ENCODE data around the gene CRACDL. TPM values are rescaled to one million over a fixed set of nuclear protein-coding genes. Genes with fewer than 3 reads are reported as not detected.
A peak's percentile ranks its signal among the peaks of the same experiment; 100 is the strongest.

CRACDL gene
- total RNA-seq, 1 donor: not detected

DNA sequence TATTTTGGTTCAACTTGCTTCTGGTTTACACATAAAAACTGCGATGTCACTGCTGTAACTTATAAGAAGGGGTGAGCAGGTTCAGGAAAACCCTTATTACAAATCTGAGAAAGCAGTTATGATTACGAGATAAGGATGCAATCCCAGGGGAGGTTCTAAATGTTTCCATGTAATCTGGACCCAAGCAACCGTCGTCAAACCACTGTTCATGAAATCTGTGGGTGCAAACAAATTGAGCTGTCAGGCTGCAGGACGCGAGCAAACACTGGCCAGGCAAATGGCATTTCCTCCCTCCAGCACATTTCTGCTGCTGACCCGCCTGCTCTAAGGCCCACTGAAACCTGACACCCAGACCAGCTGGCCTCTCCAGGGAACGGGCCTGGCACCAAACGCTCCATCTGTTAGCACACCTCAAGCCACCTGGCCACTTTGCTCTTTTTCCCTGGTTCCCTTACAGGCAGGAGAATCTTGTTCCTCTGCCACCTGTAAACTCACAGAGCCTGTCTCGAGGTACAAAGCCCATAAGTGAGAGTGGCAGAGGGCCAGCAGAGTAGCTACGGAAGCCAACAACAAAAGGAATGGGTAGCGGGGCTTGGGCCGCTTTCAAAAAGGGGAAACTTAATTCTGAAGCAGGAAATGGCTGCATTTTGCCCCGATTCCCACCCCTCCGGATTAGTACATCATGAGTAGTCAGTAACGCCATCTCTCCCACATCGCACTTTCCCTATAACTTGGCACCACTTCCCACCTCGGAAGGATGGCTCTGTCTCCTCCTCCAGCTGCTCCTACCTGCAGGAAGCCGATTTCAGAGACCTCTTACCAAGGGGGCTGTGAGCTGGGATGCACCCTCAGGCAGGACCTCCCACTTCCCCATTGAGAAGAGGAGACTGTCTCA lies 26.5 kb downstream of the CRACDL start:
- Histone ChIP-seq H3K79me2 (ENCODE audit: insufficient read depth, low read length) (no peaks in the 10 kb centered on the region), H3K4me2 (ENCODE audit: insufficient read depth, low read length) (peak overlapping the region; percentile 67), H3K9me3 (ENCODE audit: low read depth, low read length) (no peaks in the 10 kb centered on the region), H4K20me1 (ENCODE audit: insufficient read depth, low read length) (peaks cover 3% of the 10 kb centered on the region), H3K4me3 (ENCODE audit: insufficient read depth, low read length) (peak overlapping the region; percentile 35), H3K4me1 (ENCODE audit: insufficient read depth, low read length) (peaks cover 44% of the 10 kb centered on the region), H2AFZ (ENCODE audit: low read length) (no peak overlapping the region), H3K27me3 (ENCODE audit: insufficient read depth, low read length) (no peaks in the 10 kb centered on the region), H3K36me3 (ENCODE audit: insufficient read depth, low read length) (no peaks in the 10 kb centered on the region), H3K27ac (ENCODE audit: low read depth, low read length) (peak overlapping the region; percentile 40)
- peak; percentile 94 for DNase-seq (ENCODE audit: insufficient read length, low spot score, missing footprints)
- TF ChIP-seq, protein P1, sequence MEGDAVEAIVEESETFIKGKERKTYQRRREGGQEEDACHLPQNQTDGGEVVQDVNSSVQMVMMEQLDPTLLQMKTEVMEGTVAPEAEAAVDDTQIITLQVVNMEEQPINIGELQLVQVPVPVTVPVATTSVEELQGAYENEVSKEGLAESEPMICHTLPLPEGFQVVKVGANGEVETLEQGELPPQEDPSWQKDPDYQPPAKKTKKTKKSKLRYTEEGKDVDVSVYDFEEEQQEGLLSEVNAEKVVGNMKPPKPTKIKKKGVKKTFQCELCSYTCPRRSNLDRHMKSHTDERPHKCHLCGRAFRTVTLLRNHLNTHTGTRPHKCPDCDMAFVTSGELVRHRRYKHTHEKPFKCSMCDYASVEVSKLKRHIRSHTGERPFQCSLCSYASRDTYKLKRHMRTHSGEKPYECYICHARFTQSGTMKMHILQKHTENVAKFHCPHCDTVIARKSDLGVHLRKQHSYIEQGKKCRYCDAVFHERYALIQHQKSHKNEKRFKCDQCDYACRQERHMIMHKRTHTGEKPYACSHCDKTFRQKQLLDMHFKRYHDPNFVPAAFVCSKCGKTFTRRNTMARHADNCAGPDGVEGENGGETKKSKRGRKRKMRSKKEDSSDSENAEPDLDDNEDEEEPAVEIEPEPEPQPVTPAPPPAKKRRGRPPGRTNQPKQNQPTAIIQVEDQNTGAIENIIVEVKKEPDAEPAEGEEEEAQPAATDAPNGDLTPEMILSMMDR (IDR thresholded peaks at IDR 0.05; ENCODE audit: extremely low read depth, low read depth, low read length): no peak

DNA sequence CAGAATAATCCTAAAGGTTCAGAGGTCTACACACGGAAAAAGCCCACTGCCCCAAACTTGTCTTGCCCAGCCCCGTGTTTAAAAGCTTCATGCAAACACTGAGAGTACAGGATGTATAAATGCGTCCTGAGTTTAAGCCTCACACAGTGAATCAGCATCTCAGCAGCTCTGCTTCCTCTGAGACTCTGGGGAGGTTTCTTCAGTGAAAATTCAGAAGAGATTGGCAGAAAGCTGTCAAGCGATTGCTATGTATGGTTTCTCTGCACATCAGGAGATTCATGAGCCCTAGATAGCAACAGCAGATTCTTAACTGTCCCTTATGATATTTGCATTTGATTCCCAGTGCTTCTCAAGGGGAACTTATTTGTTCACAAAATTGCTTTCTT lies 27.1 kb downstream of the CRACDL start:
- TF ChIP-seq, protein P1 (IDR thresholded peaks at IDR 0.05; ENCODE audit: extremely low read depth, low read depth, low read length): no peak
- no peak for DNase-seq (ENCODE audit: insufficient read length, low spot score, missing footprints)
- peak overlapping the region; percentile 50 for H2AFZ ChIP-seq (ENCODE audit: low read length)
- peaks cover 3% of the 10 kb centered on the region for H4K20me1 ChIP-seq (ENCODE audit: insufficient read depth, low read length)
- no peaks in the 10 kb centered on the region for H3K79me2 ChIP-seq (ENCODE audit: insufficient read depth, low read length)
- H3K27ac ChIP-seq (ENCODE audit: low read depth, low read length): peak overlapping the region; percentile 40
- no peaks in the 10 kb centered on the region for H3K36me3 ChIP-seq (ENCODE audit: insufficient read depth, low read length)
- H3K4me2 ChIP-seq (ENCODE audit: insufficient read depth, low read length): peak overlapping the region; percentile 67
- H3K27me3 ChIP-seq (ENCODE audit: insufficient read depth, low read length): no peaks in the 10 kb centered on the region
- peaks cover 44% of the 10 kb centered on the region for H3K4me1 ChIP-seq (ENCODE audit: insufficient read depth, low read length)
- H3K9me3 ChIP-seq (ENCODE audit: low read depth, low read length): no peaks in the 10 kb centered on the region
- H3K4me3 ChIP-seq (ENCODE audit: insufficient read depth, low read length): no peak overlapping the region

DNA sequence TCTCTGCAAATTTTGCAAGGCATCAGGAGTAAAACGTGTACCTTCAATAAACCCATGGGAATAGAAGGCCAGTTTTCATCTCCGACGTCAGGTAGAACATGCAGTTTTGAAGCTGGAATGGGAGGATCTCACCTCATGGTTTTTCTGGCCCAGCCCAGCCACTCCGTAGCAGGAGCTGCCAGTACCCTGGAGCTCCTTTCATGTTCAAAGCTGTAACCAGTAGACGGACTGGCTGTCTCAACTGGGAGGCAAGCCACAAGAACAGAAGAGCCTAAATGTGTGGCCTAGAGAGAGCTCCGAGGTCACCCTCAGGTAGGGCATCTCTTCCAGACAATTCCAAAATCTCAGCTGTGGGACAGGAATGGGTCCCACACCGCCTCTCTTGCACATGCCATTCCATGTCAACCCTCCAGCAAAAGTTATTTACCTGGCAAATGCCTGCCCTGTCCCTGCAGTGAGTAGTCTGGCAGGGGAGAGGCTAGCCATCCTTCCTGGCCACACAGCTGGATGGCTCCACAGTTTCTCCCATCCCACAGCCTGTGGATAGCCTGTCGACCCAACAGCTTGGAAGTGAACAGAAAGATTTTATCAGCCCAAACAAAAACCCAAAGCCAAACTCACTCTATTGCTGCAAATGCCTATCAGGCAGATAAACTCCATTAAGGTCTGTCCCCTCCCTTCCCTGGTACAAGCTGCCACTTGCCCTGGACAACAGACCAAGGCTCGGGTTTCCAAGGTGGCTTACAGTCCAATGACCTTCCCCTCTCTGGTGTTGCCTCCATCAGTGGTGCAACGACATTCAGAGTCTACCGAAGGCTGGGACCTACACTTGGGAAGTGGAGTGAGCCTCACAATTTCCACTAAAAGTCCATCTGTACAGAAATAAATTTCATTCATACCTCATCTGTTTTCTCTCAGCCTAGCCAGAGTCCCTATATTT lies 27.8 kb downstream of the CRACDL start:
- H2AFZ ChIP-seq (ENCODE audit: low read length): peak overlapping the region; percentile 50
- DNase-seq (ENCODE audit: insufficient read length, low spot score, missing footprints): peak; percentile 79
- H3K36me3 ChIP-seq (ENCODE audit: insufficient read depth, low read length): no peaks in the 10 kb centered on the region
- no peak overlapping the region for H3K4me3 ChIP-seq (ENCODE audit: insufficient read depth, low read length)
- H3K4me1 ChIP-seq (ENCODE audit: insufficient read depth, low read length): peaks cover 37% of the 10 kb centered on the region
- no peaks in the 10 kb centered on the region for H3K9me3 ChIP-seq (ENCODE audit: low read depth, low read length)
- no peaks in the 10 kb centered on the region for H3K27me3 ChIP-seq (ENCODE audit: insufficient read depth, low read length)
- peak overlapping the region; percentile 67 for H3K4me2 ChIP-seq (ENCODE audit: insufficient read depth, low read length)
- peak overlapping the region; percentile 40 for H3K27ac ChIP-seq (ENCODE audit: low read depth, low read length)
- TF ChIP-seq, protein P1 (IDR thresholded peaks at IDR 0.05; ENCODE audit: extremely low read depth, low read depth, low read length): no peak
- H4K20me1 ChIP-seq (ENCODE audit: insufficient read depth, low read length): peaks cover 3% of the 10 kb centered on the region
- H3K79me2 ChIP-seq (ENCODE audit: insufficient read depth, low read length): no peaks in the 10 kb centered on the region

All from osteoblast (primary cell).